ENCODE measurements around the gene RAB11A. TPM values are rescaled to one million over a fixed set of nuclear protein-coding genes. Genes with fewer than 3 reads are reported as not detected.

RAB11A gene
- total RNA-seq, 1 donor from 2014 or later: 204 TPM

DNA sequence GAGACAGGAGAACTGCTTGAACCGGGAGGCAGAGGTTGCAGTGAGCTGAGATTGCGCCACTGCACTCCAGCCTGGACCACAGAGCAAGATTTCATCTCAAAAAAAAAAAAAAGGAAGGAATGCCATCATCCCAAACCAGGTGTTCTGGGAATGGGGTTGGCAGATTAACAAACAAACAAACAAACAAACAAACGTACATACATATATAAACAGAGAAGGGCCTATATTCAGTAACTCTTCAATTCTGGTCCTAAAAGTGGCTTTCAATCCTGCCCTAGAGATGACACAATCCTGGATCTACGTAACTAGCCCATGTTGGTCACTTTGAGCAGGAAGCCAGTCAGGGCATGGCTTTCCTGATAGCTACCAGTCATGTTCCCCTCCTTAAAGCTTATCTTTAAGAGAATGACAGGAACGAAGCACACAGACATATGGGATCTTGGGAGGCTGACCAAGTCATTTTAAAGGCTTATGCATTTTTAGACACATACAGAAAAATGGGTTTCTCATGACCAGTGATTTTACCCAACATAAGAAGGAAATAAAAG, 29.9 kb upstream of the RAB11A start:
- Mint-ChIP-seq H3K36me3 (no peaks in the 10 kb centered on the region), H3K4me1 (no peaks in the 10 kb centered on the region), H3K9me3 (peaks cover 4% of the 10 kb centered on the region), H3K27me3 (ENCODE audit: low read depth) (no peaks in the 10 kb centered on the region), H3K27ac (no peak overlapping the region), H3K4me3 (no peak overlapping the region)
- no peak for DNase-seq (ENCODE audit: low spot score in 2 of 2, unreplicated experiment in 2 of 2)
- TF ChIP-seq, protein P1, sequence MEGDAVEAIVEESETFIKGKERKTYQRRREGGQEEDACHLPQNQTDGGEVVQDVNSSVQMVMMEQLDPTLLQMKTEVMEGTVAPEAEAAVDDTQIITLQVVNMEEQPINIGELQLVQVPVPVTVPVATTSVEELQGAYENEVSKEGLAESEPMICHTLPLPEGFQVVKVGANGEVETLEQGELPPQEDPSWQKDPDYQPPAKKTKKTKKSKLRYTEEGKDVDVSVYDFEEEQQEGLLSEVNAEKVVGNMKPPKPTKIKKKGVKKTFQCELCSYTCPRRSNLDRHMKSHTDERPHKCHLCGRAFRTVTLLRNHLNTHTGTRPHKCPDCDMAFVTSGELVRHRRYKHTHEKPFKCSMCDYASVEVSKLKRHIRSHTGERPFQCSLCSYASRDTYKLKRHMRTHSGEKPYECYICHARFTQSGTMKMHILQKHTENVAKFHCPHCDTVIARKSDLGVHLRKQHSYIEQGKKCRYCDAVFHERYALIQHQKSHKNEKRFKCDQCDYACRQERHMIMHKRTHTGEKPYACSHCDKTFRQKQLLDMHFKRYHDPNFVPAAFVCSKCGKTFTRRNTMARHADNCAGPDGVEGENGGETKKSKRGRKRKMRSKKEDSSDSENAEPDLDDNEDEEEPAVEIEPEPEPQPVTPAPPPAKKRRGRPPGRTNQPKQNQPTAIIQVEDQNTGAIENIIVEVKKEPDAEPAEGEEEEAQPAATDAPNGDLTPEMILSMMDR (IDR thresholded peaks at IDR 0.05; ENCODE audit: unreplicated experiment): no peak

DNA sequence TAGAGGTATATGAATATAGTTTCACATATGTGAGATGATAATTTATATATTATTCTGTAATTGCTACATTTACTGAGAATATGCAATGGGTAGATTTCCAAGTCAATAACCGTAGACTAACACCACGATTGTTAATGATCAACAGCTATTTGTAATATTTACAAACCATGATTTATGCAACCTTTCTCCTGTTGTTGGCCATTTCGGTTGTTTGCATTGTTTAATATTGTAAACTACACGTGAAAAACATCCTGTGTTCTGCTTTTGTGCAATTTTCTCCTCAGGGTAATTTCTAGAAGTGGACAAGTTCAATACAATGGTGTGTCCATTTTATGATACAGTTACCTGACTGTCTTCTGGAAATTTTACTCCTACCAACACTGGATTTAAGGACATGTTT, 29.3 kb upstream of the RAB11A start:
- Mint-ChIP-seq H3K36me3 (no peaks in the 10 kb centered on the region), H3K4me1 (no peaks in the 10 kb centered on the region)
- DNase-seq (ENCODE audit: low spot score in 2 of 2, unreplicated experiment in 2 of 2): no peak

DNA sequence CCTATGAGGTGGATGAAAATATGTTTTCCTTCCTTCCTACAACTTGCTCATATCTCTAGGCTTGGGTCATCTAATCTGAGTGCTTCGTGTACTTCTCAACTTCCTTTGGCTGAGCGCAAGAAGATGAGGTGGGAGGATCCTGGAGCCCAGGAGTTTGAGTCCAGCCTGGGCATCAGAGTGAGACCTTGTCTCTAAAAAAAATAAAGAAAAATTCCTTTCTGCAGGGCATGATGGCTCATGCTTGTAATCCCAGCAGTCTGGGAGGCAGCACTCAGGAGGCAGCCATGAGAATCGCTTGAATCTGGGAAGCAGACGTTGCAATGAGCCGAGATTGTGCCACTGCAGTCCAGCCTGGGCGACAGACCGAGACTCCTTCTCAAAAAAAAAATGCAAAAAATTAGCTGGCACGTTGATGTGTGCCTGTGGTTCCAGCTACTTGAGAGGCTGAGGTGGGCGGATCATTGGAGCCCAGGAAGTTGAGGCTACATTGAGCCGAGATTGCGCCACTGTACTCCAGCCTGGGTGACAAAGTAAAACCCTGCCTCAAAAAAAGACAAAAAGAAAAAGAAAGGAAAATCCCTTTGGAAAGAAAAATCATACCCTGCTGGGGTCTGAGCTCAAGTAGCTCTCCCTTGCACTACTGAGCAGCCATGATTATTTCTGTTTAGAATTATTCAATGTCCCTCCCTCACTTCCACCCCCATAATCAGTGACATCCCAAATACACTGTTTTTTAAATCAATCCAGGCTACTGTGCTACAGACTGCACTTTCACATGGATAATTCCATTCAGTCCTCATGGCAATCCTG, 28.0 kb upstream of the RAB11A start:
- H3K27me3 Mint-ChIP-seq (ENCODE audit: low read depth): no peaks in the 10 kb centered on the region
- no peak for DNase-seq (ENCODE audit: low spot score in 2 of 2, unreplicated experiment in 2 of 2)
- peaks cover 6% of the 10 kb centered on the region for H3K9me3 Mint-ChIP-seq
- no peak overlapping the region for H3K4me3 Mint-ChIP-seq
- no peaks in the 10 kb centered on the region for H3K4me1 Mint-ChIP-seq
- H3K27ac Mint-ChIP-seq: no peak overlapping the region
- TF ChIP-seq, protein P1 (IDR thresholded peaks at IDR 0.05; ENCODE audit: unreplicated experiment): no peak
- H3K36me3 Mint-ChIP-seq: no peaks in the 10 kb centered on the region

More for the DNA sequence above, 29.3 kb upstream of the RAB11A start:
- TF ChIP-seq, protein P1 (IDR thresholded peaks at IDR 0.05; ENCODE audit: unreplicated experiment): no peak
- Mint-ChIP-seq H3K9me3 (peaks cover 6% of the 10 kb centered on the region), H3K27me3 (ENCODE audit: low read depth) (no peaks in the 10 kb centered on the region), H3K27ac (no peak overlapping the region), H3K4me3 (no peak overlapping the region)

DNA sequence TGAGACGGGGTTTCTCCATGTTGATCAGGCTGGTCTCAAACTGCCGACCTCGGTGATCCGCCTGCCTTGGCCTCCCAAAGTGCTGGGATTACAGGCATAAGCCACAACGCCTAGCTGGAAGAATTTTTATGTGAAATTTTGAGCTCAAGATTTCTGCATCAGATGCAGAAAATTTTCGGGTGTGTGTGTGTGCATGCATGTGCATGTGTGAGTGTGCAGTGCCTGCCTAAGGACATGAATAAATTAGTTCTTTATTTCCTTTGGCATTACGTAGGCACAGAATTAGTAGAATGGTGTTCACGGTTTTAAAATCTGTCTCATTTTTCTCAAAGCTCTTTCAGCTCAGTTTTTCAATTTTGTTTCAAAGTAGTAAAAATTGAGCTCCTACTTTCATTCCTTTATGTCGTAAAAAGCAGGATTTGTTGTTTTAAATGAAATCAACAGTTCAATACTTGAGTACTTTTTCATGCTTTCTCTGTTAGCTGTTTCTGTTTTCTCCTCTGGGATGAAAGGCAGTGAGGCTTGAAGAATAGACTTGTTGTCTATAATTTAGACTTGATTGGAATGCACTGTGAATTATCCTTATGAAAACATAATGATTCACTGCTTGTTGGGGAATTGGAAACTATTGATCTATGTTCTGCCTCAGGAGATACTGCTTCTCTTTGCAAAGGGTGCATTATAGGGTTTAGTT, 23.3 kb upstream of the RAB11A start:
- no peaks in the 10 kb centered on the region for H3K27me3 Mint-ChIP-seq (ENCODE audit: low read depth)
- TF ChIP-seq, protein P1 (IDR thresholded peaks at IDR 0.05; ENCODE audit: unreplicated experiment): no peak
- DNase-seq (ENCODE audit: low spot score in 2 of 2, unreplicated experiment in 2 of 2): no peak
- peaks cover 6% of the 10 kb centered on the region for H3K9me3 Mint-ChIP-seq
- no peaks in the 10 kb centered on the region for H3K36me3 Mint-ChIP-seq
- H3K4me1 Mint-ChIP-seq: no peaks in the 10 kb centered on the region
- H3K4me3 Mint-ChIP-seq: no peak overlapping the region
- no peak overlapping the region for H3K27ac Mint-ChIP-seq

DNA sequence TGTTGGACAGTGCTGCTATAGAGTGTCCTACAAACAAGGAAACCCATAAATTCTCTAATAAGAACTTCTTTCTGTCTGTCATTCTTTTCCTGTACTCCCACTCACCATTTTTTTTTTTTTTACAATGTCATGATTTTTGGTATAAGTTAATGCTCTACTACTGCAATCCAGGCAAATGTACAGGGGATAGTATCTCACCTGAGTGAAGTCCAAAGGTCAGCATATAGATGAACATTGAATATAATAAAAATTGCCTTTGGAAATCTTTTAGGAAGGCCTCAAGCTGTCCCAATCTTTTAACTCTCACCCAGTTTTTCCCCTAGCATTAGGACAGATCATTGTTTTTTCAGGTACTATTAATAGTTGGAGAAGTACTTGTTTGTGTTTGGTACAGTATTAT, 21.3 kb upstream of the RAB11A start:
- Mint-ChIP-seq H3K27me3 (ENCODE audit: low read depth) (no peaks in the 10 kb centered on the region), H3K27ac (no peak overlapping the region), H3K9me3 (peaks cover 6% of the 10 kb centered on the region), H3K36me3 (no peaks in the 10 kb centered on the region), H3K4me3 (no peak overlapping the region), H3K4me1 (no peaks in the 10 kb centered on the region)
- TF ChIP-seq, protein P1 (IDR thresholded peaks at IDR 0.05; ENCODE audit: unreplicated experiment): no peak
- DNase-seq (ENCODE audit: low spot score in 2 of 2, unreplicated experiment in 2 of 2): no peak
